Bronchial epithelial cell (primary cell): ENCODE measurements around the gene TNRC6C. TPM values are rescaled to one million over a fixed set of nuclear protein-coding genes. Genes with fewer than 3 reads are reported as not detected.

Experiments
- DNase-seq: peaks from one replicate; pipeline ENCODE4 v3.0.0-alpha.2; 2010; ENCODE audit warnings: low read depth
- FAIRE-seq: peaks from 2 replicates; lab custom pipeline; 2011; peaks lifted over from hg19 to GRCh38; lab: Jason Lieb, UNC
- H3K27me3 ChIP-seq: 2 replicates; pipeline ENCODE4 v1.5.1; 2011; ENCODE audit warnings: low read length; ENCODE audit not compliant: control insufficient read depth, insufficient read depth
- H3K36me3 ChIP-seq: 2 replicates; pipeline ENCODE4 v1.5.1; 2011; ENCODE audit warnings: low read length; ENCODE audit not compliant: control insufficient read depth, insufficient read depth
- H3K4me3 ChIP-seq: 2 replicates; pipeline ENCODE4 v1.5.1; 2011; ENCODE audit warnings: mild to moderate bottlenecking, low read depth, low read length, control low read depth
- total RNA-seq: library from RNA; depleted of rRNA; stranded (reverse); fragments of >200 nt; gene quantifications from 2 replicates; pipeline ENCODE4 v1.2.1, GENCODE V29; 2014
- TF ChIP-seq, protein P1 (sequence below): IDR thresholded peaks from 2 replicates; pipeline ENCODE4 v1.5.1; 2011; ENCODE audit warnings: mild to moderate bottlenecking, moderate library complexity, low read length, control low read depth, inconsistent platforms; ENCODE audit not compliant: insufficient read depth, severe bottlenecking

Gene TNRC6C
- total RNA-seq, 1 donor from 2014 or later = 0.79 TPM

DNA sequence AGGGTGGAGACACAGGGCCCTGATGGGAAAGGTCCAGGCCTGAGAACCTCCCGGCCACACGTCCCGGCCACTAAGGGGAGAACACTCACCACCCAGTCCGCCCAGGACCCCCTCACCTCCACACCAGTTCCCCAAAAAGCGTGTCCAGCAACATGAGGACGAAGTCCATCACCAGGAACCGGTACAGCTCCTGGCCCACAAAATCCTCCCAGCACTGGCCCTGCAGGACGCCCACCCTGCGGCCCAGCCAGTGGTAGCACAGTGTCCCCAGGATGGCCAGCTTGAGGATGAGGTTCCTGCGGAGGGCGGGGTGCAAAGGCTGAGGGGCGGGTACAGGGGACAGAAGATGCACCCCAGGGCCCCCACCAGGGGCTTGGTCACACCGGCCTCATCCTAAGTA lies 162.0 kb downstream of the TNRC6C start:
- FAIRE-seq (no peak), DNase-seq (no peak)
- peaks cover 7% of the 10 kb centered on the region for H3K36me3 ChIP-seq
- TF ChIP-seq, protein P1, sequence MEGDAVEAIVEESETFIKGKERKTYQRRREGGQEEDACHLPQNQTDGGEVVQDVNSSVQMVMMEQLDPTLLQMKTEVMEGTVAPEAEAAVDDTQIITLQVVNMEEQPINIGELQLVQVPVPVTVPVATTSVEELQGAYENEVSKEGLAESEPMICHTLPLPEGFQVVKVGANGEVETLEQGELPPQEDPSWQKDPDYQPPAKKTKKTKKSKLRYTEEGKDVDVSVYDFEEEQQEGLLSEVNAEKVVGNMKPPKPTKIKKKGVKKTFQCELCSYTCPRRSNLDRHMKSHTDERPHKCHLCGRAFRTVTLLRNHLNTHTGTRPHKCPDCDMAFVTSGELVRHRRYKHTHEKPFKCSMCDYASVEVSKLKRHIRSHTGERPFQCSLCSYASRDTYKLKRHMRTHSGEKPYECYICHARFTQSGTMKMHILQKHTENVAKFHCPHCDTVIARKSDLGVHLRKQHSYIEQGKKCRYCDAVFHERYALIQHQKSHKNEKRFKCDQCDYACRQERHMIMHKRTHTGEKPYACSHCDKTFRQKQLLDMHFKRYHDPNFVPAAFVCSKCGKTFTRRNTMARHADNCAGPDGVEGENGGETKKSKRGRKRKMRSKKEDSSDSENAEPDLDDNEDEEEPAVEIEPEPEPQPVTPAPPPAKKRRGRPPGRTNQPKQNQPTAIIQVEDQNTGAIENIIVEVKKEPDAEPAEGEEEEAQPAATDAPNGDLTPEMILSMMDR = no peak
- H3K27me3 ChIP-seq = no peaks in the 10 kb centered on the region
- H3K4me3 ChIP-seq = no peak overlapping the region

DNA sequence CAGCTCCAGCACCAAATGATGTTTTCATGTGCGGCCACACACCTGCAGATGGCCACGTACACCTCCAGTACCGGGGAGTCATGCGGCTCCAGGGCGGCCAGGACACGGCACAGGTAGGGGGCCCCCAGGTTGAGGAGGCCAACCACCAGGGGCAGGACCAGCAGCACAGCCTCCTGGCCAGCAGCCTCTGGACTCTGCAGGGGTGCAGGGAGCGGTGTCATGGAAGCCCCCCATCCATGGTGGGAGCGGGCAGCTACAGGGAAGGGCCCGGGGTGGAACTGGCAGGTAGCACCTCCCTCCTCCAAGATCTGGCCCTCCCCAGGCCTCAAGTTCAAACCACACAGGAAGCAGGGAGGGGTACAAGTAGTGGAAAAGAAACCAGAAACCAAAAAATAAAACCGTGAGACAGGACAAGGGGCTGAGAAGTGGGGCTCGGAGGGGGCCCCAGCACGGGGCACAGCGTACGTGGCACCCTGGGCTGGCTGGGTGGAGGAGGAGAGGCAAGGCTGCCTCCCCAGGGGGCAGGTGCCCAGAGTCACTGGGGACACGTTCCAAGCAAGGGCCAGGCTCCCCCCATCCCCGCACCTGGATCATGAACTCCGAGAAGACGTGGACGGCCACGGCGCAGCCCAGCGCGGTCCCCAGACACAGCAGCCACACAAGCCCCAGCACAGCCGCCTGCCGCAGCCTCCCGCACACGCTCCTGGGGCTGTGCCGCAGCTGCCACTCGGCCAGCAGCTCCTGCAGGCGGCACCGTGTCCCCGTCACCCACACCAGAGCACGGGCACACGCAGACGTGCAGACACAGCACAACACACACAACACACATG lies 162.7 kb downstream of the TNRC6C start:
- no peak overlapping the region for H3K4me3 ChIP-seq
- H3K36me3 ChIP-seq = peaks cover 7% of the 10 kb centered on the region
- H3K27me3 ChIP-seq = no peaks in the 10 kb centered on the region
- FAIRE-seq = no peak
- DNase-seq = no peak
- TF ChIP-seq, protein P1 = no peak

DNA sequence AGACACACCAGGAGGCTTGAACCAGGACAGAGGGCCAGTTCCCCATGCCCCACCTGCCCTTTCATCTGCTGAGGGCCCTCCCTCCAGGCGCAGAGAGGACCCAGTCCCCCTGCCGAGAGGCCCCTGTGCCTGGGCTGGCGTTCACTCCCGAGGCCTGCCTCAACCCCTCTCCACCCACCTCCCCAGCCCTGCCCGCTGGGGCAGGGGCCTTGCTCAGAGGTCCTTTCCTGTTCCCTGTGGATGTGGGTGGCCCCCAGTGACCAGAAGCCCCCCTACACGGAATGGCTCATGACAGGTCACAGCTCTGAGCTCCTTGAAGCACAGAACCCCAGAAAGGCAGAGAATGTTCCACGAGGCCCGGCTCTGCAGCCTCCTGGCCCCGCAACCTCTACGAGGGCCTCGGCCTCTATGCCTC lies 163.3 kb downstream of the TNRC6C start:
- no peak for DNase-seq
- Histone ChIP-seq H3K36me3 (peaks cover 9% of the 10 kb centered on the region), H3K27me3 (no peaks in the 10 kb centered on the region), H3K4me3 (no peak overlapping the region)
- TF ChIP-seq, protein P1 = no peak
- FAIRE-seq = no peak

DNA sequence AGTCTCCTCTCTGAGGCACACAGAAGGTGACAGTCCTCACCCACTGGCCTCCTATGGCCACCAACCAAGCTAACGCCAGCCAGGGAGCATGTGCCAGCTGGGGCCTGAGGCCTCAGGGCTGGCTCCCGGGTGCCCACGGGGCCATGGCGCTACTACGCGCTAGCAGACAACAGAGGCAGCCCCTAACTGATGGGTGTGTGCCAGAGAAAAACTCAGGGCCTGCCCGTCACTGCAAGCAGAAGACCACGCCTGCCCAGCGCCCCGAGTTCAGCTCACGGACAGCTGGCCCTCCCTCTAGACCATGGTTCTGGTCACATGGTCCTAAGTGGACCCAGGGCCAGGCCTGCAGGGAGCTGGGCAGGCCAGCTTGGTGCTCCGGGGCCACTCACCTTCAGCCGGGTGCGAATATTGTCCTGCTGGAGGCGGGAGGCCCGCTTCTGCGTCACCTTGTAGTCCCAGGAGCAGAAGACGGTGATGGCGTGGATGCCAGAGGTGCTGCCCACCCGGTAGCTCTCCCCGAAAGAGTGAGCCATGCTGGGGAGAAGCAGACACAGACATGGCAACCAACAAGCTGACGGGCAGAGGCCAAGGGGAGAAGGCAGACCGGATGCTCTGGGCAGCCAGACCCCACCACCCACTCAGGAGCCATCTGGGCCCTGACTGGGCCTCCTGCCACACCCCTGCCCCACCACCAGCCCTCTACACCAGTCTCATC lies 163.9 kb downstream of the TNRC6C start:
- FAIRE-seq = no peak
- no peak for DNase-seq
- TF ChIP-seq, protein P1 = no peak
- no peaks in the 10 kb centered on the region for H3K27me3 ChIP-seq
- H3K36me3 ChIP-seq = peaks cover 9% of the 10 kb centered on the region
- no peak overlapping the region for H3K4me3 ChIP-seq

DNA sequence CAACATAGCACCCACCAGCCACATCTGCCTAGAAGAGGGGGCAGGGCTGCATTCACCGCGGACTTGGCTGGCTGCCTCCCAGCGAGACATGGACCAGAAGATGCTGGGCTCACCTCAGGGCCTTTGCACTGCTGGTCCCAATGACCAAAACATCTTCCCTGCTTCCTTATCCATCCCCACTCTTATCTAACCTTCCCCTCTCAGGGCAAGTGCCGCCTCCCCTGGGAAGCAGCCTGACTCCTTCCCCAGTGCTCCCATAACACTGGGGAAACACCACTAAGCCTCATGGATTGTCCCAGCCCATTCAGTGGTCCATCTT lies 164.4 kb downstream of the TNRC6C start:
- Histone ChIP-seq H3K4me3 (no peak overlapping the region), H3K36me3 (peaks cover 9% of the 10 kb centered on the region), H3K27me3 (no peaks in the 10 kb centered on the region)
- TF ChIP-seq, protein P1 = no peak
- DNase-seq (no peak), FAIRE-seq (no peak)
